ENCODE results near the gene FLNA. TPM values are rescaled to one million over a fixed set of nuclear protein-coding genes. Genes with fewer than 3 reads are reported as not detected.

The FLNA gene
- polyA plus RNA-seq, 2 of the 4 experiments (the other 2 are of a cell fraction) = 303 to 1,116 TPM

DNA sequence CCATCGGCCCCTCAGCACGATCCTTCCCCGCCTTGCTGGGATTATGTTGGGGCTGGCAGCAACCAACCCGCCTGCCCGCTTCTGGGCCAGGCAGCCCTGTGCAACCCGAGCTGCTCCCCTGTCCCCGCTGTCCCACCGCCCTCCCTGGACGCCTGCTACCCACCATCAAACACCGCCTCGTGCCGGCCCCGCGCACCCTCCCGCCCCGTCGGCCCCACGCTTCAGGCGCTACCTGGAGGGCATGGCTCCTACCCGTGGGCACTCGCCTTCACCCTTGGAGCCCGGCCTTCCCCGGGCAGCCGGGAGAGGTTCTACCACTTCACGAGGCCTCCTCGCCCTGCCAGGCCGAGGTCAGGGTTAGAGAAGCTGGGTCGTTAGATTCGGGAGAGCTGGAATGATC lies 41.9 kb downstream of the FLNA start:
- TF ChIP-seq CHD4 (IDR thresholded peaks at IDR 0.05; ENCODE audit: borderline replicate concordance) = no peak
- no peak for TF ChIP-seq JUN (IDR thresholded peaks at IDR 0.05)
- no peak for TF ChIP-seq RARB (CRISPR knock-in tag; IDR thresholded peaks at IDR 0.05)
- TF ChIP-seq SREBF2 (IDR thresholded peaks at IDR 0.05) = no peak
- no peak for TF ChIP-seq CEBPB (IDR thresholded peaks at IDR 0.05)
- TF ChIP-seq ZFP36 (IDR thresholded peaks at IDR 0.05; ENCODE audit: borderline replicate concordance, partially characterized antibody) = no peak
- TF ChIP-seq, protein P1, sequence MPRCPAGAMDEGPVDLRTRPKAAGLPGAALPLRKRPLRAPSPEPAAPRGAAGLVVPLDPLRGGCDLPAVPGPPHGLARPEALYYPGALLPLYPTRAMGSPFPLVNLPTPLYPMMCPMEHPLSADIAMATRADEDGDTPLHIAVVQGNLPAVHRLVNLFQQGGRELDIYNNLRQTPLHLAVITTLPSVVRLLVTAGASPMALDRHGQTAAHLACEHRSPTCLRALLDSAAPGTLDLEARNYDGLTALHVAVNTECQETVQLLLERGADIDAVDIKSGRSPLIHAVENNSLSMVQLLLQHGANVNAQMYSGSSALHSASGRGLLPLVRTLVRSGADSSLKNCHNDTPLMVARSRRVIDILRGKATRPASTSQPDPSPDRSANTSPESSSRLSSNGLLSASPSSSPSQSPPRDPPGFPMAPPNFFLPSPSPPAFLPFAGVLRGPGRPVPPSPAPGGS (IDR thresholded peaks at IDR 0.05) = no peak
- no peak for TF ChIP-seq BHLHE40 (IDR thresholded peaks at IDR 0.05; ENCODE audit: low read depth, low read length)
- TF ChIP-seq KDM5A (IDR thresholded peaks at IDR 0.05) = no peak
- TF ChIP-seq MAFK (IDR thresholded peaks at IDR 0.05; ENCODE audit: partially characterized antibody) = no peak
- TF ChIP-seq HEYL (CRISPR knock-in tag; IDR thresholded peaks at IDR 0.05) = no peak
- TF ChIP-seq NPAS2 (CRISPR knock-in tag; IDR thresholded peaks at IDR 0.05; ENCODE audit: borderline replicate concordance) = no peak
- TF ChIP-seq, protein P2, sequence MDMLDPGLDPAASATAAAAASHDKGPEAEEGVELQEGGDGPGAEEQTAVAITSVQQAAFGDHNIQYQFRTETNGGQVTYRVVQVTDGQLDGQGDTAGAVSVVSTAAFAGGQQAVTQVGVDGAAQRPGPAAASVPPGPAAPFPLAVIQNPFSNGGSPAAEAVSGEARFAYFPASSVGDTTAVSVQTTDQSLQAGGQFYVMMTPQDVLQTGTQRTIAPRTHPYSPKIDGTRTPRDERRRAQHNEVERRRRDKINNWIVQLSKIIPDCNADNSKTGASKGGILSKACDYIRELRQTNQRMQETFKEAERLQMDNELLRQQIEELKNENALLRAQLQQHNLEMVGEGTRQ (IDR thresholded peaks at IDR 0.05) = no peak
- TF ChIP-seq, protein P3, sequence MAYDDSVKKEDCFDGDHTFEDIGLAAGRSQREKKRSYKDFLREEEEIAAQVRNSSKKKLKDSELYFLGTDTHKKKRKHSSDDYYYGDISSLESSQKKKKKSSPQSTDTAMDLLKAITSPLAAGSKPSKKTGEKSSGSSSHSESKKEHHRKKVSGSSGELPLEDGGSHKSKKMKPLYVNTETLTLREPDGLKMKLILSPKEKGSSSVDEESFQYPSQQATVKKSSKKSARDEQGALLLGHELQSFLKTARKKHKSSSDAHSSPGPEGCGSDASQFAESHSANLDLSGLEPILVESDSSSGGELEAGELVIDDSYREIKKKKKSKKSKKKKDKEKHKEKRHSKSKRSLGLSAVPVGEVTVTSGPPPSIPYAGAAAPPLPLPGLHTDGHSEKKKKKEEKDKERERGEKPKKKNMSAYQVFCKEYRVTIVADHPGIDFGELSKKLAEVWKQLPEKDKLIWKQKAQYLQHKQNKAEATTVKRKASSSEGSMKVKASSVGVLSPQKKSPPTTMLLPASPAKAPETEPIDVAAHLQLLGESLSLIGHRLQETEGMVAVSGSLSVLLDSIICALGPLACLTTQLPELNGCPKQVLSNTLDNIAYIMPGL (CRISPR knock-in tag; IDR thresholded peaks at IDR 0.05; ENCODE audit: borderline replicate concordance) = no peak
- TF ChIP-seq, protein P4, sequence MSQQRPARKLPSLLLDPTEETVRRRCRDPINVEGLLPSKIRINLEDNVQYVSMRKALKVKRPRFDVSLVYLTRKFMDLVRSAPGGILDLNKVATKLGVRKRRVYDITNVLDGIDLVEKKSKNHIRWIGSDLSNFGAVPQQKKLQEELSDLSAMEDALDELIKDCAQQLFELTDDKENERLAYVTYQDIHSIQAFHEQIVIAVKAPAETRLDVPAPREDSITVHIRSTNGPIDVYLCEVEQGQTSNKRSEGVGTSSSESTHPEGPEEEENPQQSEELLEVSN (IDR thresholded peaks at IDR 0.05; ENCODE audit: borderline replicate concordance, low read depth) = no peak
- Histone ChIP-seq H3K4me2 (no peak overlapping the region), H3K4me1 (no peaks in the 10 kb centered on the region), H3K27ac (no peak overlapping the region), H3K9me3 (no peaks in the 10 kb centered on the region), H3K4me3 (no peak overlapping the region)
- ATAC-seq (no peak), DNase-seq (ENCODE audit: low read depth in 1 of 2, low spot score in 1 of 2) (no peak), FAIRE-seq (no peak)
- 81% methylated on average over 22 of the region's 29 CpGs for whole genome bisulfite sequencing (ENCODE audit: missing lambda C conversion rate)
- CTCF ChIA-PET = interaction anchor here (0.9 to 1.6 kb wide), 2 partner anchors 13 to 15 kb away, joined by 3 to 5 read pairs; no protein-coding TSS in a partner anchor
- POLR2A ChIA-PET = no interaction called here

DNA sequence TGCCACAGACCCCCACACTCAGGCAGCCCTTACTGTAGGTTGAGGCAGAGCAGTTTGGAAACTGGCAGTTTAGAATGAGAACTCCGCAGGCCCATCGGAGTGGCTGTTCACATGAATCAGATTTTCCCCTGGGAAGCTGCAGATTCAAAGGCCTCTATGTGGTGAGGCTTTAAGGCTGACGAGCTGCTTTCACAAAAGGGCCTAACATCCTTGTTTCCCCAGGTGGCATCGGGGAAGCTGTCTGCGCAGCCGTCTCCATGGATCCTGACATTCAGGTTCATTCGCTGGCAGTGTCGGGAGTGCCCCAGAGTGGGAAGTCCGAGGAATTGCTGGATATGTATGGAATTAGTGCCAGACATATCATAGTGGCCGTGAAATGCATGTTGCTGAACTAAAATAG lies 45.1 kb downstream of the FLNA start:
- FAIRE-seq = no peak
- WGBS (ENCODE audit: missing lambda C conversion rate) = 72% methylated on average over 9 of the region's 10 CpGs

More for the DNA sequence above, 45.1 kb downstream of the FLNA start:
- ChIA-PET POLR2A (no interaction called here), CTCF (interaction anchor here (0.8 to 3.5 kb wide), 5 partner anchors 12 to 198 kb away, joined by 3 to 11 read pairs (median 3); no protein-coding TSS in a partner anchor)
- DNase-seq (ENCODE audit: low read depth in 1 of 2, low spot score in 1 of 2) (no peak), ATAC-seq (no peak)
- Histone ChIP-seq H3K27ac (no peak overlapping the region), H3K4me3 (no peak overlapping the region), H3K9me3 (no peaks in the 10 kb centered on the region), H3K4me1 (no peaks in the 10 kb centered on the region), H3K4me2 (no peak overlapping the region)
- TF ChIP-seq CBX2 (IDR thresholded peaks at IDR 0.05; ENCODE audit: borderline replicate concordance, low read depth) (no peak), CBX8 (IDR thresholded peaks at IDR 0.05) (no peak), HOXB5 (CRISPR knock-in tag; IDR thresholded peaks at IDR 0.05) (no peak), GATA3 (IDR thresholded peaks at IDR 0.05; ENCODE audit: borderline replicate concordance) (no peak), TFCP2L1 (CRISPR knock-in tag; IDR thresholded peaks at IDR 0.05) (no peak), CEBPB (IDR thresholded peaks at IDR 0.05) (no peak), EHMT2 (IDR thresholded peaks at IDR 0.05; ENCODE audit: low read depth) (no peak), KDM1A (IDR thresholded peaks at IDR 0.05; ENCODE audit: low read depth) (no peak), PHF8 (IDR thresholded peaks at IDR 0.05; ENCODE audit: borderline replicate concordance, low read depth) (no peak), BHLHE40 (IDR thresholded peaks at IDR 0.05; ENCODE audit: low read depth, low read length) (no peak), KDM5A (IDR thresholded peaks at IDR 0.05) (no peak), NR3C1 (IDR thresholded peaks at IDR 0.05) (no peak), FOSB (CRISPR knock-in tag; IDR thresholded peaks at IDR 0.05) (no peak)
- TF ChIP-seq, protein P5, sequence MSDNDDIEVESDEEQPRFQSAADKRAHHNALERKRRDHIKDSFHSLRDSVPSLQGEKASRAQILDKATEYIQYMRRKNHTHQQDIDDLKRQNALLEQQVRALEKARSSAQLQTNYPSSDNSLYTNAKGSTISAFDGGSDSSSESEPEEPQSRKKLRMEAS (IDR thresholded peaks at IDR 0.05) = no peak
- TF ChIP-seq, protein P6, sequence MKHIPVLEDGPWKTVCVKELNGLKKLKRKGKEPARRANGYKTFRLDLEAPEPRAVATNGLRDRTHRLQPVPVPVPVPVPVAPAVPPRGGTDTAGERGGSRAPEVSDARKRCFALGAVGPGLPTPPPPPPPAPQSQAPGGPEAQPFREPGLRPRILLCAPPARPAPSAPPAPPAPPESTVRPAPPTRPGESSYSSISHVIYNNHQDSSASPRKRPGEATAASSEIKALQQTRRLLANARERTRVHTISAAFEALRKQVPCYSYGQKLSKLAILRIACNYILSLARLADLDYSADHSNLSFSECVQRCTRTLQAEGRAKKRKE (CRISPR knock-in tag; IDR thresholded peaks at IDR 0.05; ENCODE audit: low read depth) = no peak
- TF ChIP-seq, protein P1 (IDR thresholded peaks at IDR 0.05) = no peak
- TF ChIP-seq, protein P4 (IDR thresholded peaks at IDR 0.05; ENCODE audit: borderline replicate concordance, low read depth) = no peak

Measured in A549 (cell line).